A673 (cell line): ENCODE measurements around the gene REXO4.

Experiments
- EZH2 ChIP-seq: fragments of 200-600 bp; sonication (generic); IDR thresholded peaks from 2 replicates; pipeline ENCODE4 v1.6.1; 2017; ENCODE audit warnings: borderline replicate concordance, low read depth, mild to moderate bottlenecking, mixed read lengths, antibody characterized with exemption, low read length; ENCODE audit not compliant: poor library complexity, severe bottlenecking
- TF ChIP-seq, protein P1 (sequence below): fragments of 300-800, 200-600 bp; sonication (generic); conservative IDR thresholded peaks from 2 replicates; pipeline ENCODE4 v1.5.1; 2017; ENCODE audit warnings: low read depth, mild to moderate bottlenecking, antibody characterized with exemption, low read length, moderate library complexity, mixed read lengths

DNA sequence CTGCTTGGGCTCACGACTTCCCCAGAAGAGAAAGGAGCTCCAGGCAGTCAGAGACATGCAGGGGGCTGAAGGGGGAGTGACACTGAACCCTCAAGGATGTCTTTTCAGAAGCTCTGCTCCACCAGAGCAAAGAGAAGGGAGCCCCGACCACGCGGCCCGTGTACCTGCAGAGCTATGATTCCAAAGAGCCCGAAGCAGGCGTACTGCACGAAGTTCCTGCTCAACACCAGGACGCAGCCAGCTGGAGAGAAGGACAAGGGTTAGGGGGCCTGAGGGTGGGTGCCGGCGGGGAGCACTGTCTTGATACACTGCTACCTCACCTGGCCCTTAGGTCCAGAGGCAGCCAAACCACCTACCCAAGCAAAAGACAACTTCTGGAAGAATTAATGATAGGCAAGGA is 51.4 kb downstream of the REXO4 start:
- TF ChIP-seq, protein P1, sequence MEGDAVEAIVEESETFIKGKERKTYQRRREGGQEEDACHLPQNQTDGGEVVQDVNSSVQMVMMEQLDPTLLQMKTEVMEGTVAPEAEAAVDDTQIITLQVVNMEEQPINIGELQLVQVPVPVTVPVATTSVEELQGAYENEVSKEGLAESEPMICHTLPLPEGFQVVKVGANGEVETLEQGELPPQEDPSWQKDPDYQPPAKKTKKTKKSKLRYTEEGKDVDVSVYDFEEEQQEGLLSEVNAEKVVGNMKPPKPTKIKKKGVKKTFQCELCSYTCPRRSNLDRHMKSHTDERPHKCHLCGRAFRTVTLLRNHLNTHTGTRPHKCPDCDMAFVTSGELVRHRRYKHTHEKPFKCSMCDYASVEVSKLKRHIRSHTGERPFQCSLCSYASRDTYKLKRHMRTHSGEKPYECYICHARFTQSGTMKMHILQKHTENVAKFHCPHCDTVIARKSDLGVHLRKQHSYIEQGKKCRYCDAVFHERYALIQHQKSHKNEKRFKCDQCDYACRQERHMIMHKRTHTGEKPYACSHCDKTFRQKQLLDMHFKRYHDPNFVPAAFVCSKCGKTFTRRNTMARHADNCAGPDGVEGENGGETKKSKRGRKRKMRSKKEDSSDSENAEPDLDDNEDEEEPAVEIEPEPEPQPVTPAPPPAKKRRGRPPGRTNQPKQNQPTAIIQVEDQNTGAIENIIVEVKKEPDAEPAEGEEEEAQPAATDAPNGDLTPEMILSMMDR = no peak
- no peak for TF ChIP-seq EZH2
